Measurements from ENCODE around the gene HTRA1.

GRCh38 chr10:122460891-122461293 is 461 bp upstream of the HTRA1 start:
- no peak for TF ChIP-seq ZFP3 (CRISPR knock-in tag; IDR thresholded peaks at IDR 0.05)
- no peak for TF ChIP-seq ZFP30 (CRISPR knock-in tag; IDR thresholded peaks at IDR 0.05)
- TF ChIP-seq CSDC2 (CRISPR knock-in tag; IDR thresholded peaks at IDR 0.05): no peak
- TF ChIP-seq TSHZ2 (CRISPR knock-in tag; IDR thresholded peaks at IDR 0.05): no peak
- no peak for TF ChIP-seq CREB5 (CRISPR knock-in tag; IDR thresholded peaks at IDR 0.05; ENCODE audit: low read depth)
- no peak for TF ChIP-seq ARNTL (CRISPR knock-in tag; IDR thresholded peaks at IDR 0.05; ENCODE audit: borderline replicate concordance, low read depth)

All from SK-N-SH treated with all-trans-retinoic acid at 6 μM for 48 hours (cell line).